ENCODE data around the gene IFT27.

IFT27 gene

DNA sequence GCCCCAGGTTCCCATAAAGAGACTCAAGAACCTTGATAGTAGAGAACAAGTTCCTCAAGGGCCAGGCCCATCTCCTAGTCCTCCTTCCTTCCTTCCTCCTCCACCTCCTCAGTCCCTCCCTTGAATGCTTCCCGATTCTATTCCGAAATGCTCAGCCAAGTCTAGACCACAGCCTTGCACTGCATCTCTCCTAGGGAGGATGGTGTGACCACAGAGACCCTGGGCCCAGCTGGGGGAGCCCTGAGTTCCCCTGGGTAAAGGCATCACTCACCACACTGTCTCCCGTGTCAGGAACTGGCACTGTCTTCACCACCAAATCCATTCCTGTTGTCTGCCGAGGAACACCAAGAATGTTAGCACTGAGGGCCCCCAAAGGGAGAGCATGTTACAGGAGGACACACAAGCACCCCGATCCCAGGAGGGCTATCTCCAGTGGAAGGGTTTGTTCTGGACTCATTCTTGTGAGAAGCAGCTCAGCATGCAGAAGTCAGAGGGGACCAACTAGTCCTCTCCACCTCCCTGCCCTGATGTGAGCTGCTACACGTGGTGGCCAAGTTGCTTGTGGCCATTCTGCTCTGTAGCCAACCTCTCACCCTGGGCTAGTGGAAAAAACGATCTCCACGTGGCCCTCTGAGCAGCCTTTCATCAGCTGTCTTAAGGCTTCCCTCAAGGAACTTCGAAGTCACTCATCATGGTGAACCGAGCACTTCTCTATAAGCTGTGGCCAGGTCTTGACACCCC, 8.7 kb downstream of the IFT27 start:
- Histone ChIP-seq H3K27me3 (ENCODE audit: insufficient read depth, low read depth) (no peaks in the 10 kb centered on the region; the same call in 1 of the 2 replicates), H3K4me3 (IDR thresholded peaks at IDR 0.05; ENCODE audit: insufficient read depth, low read depth, low read length) (no peak overlapping the region), H3K9ac (no peak overlapping the region), H3K4me1 (ENCODE audit: low read depth, poor library complexity, severe bottlenecking) (no peaks in the 10 kb centered on the region), H3K36me3 (ENCODE audit: insufficient read depth) (no peaks in the 10 kb centered on the region), H4K20me1 (ENCODE audit: insufficient read depth) (no peaks in the 10 kb centered on the region), H2AFZ (ENCODE audit: low read depth) (no peak overlapping the region), H3K79me2 (ENCODE audit: insufficient read depth, low read depth) (no peaks in the 10 kb centered on the region), H3K4me2 (no peak overlapping the region), H3K27ac (no peak overlapping the region)
- TF ChIP-seq, protein P1, sequence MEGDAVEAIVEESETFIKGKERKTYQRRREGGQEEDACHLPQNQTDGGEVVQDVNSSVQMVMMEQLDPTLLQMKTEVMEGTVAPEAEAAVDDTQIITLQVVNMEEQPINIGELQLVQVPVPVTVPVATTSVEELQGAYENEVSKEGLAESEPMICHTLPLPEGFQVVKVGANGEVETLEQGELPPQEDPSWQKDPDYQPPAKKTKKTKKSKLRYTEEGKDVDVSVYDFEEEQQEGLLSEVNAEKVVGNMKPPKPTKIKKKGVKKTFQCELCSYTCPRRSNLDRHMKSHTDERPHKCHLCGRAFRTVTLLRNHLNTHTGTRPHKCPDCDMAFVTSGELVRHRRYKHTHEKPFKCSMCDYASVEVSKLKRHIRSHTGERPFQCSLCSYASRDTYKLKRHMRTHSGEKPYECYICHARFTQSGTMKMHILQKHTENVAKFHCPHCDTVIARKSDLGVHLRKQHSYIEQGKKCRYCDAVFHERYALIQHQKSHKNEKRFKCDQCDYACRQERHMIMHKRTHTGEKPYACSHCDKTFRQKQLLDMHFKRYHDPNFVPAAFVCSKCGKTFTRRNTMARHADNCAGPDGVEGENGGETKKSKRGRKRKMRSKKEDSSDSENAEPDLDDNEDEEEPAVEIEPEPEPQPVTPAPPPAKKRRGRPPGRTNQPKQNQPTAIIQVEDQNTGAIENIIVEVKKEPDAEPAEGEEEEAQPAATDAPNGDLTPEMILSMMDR (conservative IDR thresholded peaks at IDR 0.05; ENCODE audit: low read depth, low read length): no peak

GRCh38 chr22:36765943-36766450, 9.9 kb downstream of the IFT27 start:
- H3K27ac ChIP-seq: no peak overlapping the region
- no peaks in the 10 kb centered on the region for H3K4me1 ChIP-seq (ENCODE audit: low read depth, poor library complexity, severe bottlenecking)
- TF ChIP-seq, protein P1 (conservative IDR thresholded peaks at IDR 0.05; ENCODE audit: low read depth, low read length): no peak
- H3K79me2 ChIP-seq (ENCODE audit: insufficient read depth, low read depth): no peaks in the 10 kb centered on the region
- no peak overlapping the region for H3K4me2 ChIP-seq
- no peak overlapping the region for H2AFZ ChIP-seq (ENCODE audit: low read depth)
- H3K4me3 ChIP-seq (IDR thresholded peaks at IDR 0.05; ENCODE audit: insufficient read depth, low read depth, low read length): no peak overlapping the region
- H3K36me3 ChIP-seq (ENCODE audit: insufficient read depth): no peaks in the 10 kb centered on the region
- no peaks in the 10 kb centered on the region; the same call in 1 of the 2 replicates for H3K27me3 ChIP-seq (ENCODE audit: insufficient read depth, low read depth)
- no peaks in the 10 kb centered on the region for H4K20me1 ChIP-seq (ENCODE audit: insufficient read depth)
- H3K9ac ChIP-seq: no peak overlapping the region

- no peaks in the 10 kb centered on the region for H4K20me1 ChIP-seq (ENCODE audit: insufficient read depth)
- no peak overlapping the region for H2AFZ ChIP-seq (ENCODE audit: low read depth)
- H3K9ac ChIP-seq: no peak overlapping the region
- no peaks in the 10 kb centered on the region for H3K4me1 ChIP-seq (ENCODE audit: low read depth, poor library complexity, severe bottlenecking)
- TF ChIP-seq, protein P1 (conservative IDR thresholded peaks at IDR 0.05; ENCODE audit: low read depth, low read length): no peak
- H3K4me3 ChIP-seq (IDR thresholded peaks at IDR 0.05; ENCODE audit: insufficient read depth, low read depth, low read length): no peak overlapping the region
- H3K27me3 ChIP-seq (ENCODE audit: insufficient read depth, low read depth): no peaks in the 10 kb centered on the region; the same call in 1 of the 2 replicates
- no peak overlapping the region for H3K27ac ChIP-seq
- no peak overlapping the region for H3K4me2 ChIP-seq
- no peaks in the 10 kb centered on the region for H3K36me3 ChIP-seq (ENCODE audit: insufficient read depth)
- H3K79me2 ChIP-seq (ENCODE audit: insufficient read depth, low read depth): no peaks in the 10 kb centered on the region
Observed at GRCh38 chr22:36765131-36765942, 10.6 kb downstream of the IFT27 start.

GRCh38 chr22:36764641-36765040, 11.3 kb downstream of the IFT27 start:
- Histone ChIP-seq H3K79me2 (ENCODE audit: insufficient read depth, low read depth) (no peaks in the 10 kb centered on the region), H3K27ac (no peak overlapping the region), H2AFZ (ENCODE audit: low read depth) (no peak overlapping the region), H3K9ac (no peak overlapping the region), H4K20me1 (ENCODE audit: insufficient read depth) (no peaks in the 10 kb centered on the region), H3K36me3 (ENCODE audit: insufficient read depth) (no peaks in the 10 kb centered on the region), H3K4me3 (IDR thresholded peaks at IDR 0.05; ENCODE audit: insufficient read depth, low read depth, low read length) (no peak overlapping the region), H3K4me2 (no peak overlapping the region), H3K4me1 (ENCODE audit: low read depth, poor library complexity, severe bottlenecking) (no peaks in the 10 kb centered on the region), H3K27me3 (ENCODE audit: insufficient read depth, low read depth) (no peaks in the 10 kb centered on the region; the same call in 1 of the 2 replicates)
- TF ChIP-seq, protein P1 (conservative IDR thresholded peaks at IDR 0.05; ENCODE audit: low read depth, low read length): no peak

Measured in KMS-11 (cell line).